Measurements from ENCODE around the gene ROS1.

GRCh38 chr6:117395164-117395563, 30.6 kb downstream of the ROS1 start:
- no peak for TF ChIP-seq POLR2A (IDR thresholded peaks at IDR 0.05; ENCODE audit: low read length)
- TF ChIP-seq GATA1 (IDR thresholded peaks at IDR 0.05; ENCODE audit: low read depth, low read length): no peak

Measured in erythroblast (primary cell).